HFF-Myc (cell line): ENCODE measurements around the gene WHRN.

Experiments used
- DNase-seq: peaks from one replicate; pipeline ENCODE4 v3.0.0-alpha.2; 2011; ENCODE audit warnings: low read depth; ENCODE audit errors: extremely low read depth
- H3K4me3 ChIP-seq: replicated peaks from 2 replicates; pipeline ENCODE4 v1.5.1; 2011; ENCODE audit warnings: low read depth, mild to moderate bottlenecking, control low read depth, low read length
- CTCF ChIP-seq: IDR thresholded peaks from 2 replicates; pipeline ENCODE4 v1.5.1; 2012; ENCODE audit warnings: mild to moderate bottlenecking, low read depth, low read length, control low read depth; ENCODE audit errors: missing control alignments

WHRN gene

GRCh38 chr9:114372921-114373448 lies 132.3 kb downstream of the WHRN start:
- no peak for TF ChIP-seq CTCF
- no peak overlapping the region for H3K4me3 ChIP-seq
- no peak for DNase-seq

- no peak for TF ChIP-seq CTCF
- no peak overlapping the region for H3K4me3 ChIP-seq
- no peak for DNase-seq
These were observed 133.0 kb downstream of the WHRN start for GRCh38 chr9:114371973-114372917.

DNA sequence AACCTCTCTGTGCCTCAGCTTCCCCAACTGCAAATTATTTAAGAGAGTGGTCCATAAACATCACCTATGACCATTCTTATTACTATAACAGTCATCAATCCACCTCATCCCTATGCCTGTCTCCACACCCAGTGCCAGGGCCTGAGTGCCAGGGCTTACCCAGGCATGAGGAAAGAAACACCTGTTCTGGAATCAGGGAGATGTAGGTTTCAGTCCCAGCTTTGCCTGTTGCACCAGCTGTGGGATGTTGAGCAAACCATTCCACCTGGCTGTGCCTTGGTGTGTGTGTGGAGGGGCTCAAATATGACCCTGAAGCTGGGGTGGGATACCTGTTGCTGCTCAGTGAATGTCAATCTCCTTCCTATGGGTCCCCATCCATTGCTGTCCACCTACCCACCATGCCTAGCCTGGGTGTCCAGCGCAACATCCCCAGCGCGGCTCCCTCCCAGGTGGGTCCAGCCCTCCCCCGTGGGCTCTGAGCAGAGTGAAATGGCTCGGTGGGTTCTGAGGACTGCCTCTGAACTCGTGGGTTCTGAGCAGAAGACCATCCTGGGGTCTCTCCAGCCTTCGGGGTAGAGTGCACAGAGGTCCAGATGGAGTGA lies 133.8 kb downstream of the WHRN start:
- TF ChIP-seq CTCF, result no peak
- no peak overlapping the region for H3K4me3 ChIP-seq
- no peak for DNase-seq

- no peak for DNase-seq
- no peak overlapping the region for H3K4me3 ChIP-seq
- TF ChIP-seq CTCF, result no peak
These were observed 134.3 kb downstream of the WHRN start for GRCh38 chr9:114370968-114371320.

DNA sequence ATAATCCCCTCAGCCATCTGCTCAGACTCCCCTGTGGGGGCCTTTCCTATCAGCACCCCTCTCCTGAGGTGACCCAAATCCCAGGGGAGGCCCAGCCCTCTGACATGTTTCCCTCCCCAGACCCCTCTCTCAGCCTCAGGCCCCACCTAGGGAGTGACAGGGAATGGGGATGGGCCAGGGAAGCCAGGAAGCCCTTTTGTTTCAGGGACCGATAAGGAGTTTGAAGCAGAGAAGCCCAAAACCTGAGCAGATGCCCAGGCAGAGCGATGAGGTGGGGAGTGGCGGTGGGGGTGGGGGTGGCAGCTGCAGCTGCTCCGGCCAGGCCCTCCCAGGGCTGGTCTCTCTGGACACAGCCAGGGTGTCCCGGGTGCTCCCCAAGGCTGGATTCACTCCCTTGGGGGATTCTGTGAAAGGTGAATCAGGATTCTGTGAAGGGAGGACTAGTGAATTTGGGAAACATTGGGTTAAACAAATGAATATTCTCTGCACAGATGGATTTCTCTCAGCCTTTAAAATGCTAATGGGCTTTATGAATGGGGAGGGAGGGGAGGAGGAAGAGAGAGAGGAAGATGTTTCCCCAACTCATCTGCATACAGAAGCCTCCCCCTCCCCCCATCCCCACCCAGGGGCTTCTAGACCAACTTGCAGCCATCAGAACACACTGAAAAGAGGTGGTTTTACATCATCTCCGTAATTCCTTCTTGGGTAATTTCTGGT lies 134.9 kb downstream of the WHRN start:
- no peak for TF ChIP-seq CTCF
- H3K4me3 ChIP-seq, result no peak overlapping the region
- DNase-seq, result no peak

DNA sequence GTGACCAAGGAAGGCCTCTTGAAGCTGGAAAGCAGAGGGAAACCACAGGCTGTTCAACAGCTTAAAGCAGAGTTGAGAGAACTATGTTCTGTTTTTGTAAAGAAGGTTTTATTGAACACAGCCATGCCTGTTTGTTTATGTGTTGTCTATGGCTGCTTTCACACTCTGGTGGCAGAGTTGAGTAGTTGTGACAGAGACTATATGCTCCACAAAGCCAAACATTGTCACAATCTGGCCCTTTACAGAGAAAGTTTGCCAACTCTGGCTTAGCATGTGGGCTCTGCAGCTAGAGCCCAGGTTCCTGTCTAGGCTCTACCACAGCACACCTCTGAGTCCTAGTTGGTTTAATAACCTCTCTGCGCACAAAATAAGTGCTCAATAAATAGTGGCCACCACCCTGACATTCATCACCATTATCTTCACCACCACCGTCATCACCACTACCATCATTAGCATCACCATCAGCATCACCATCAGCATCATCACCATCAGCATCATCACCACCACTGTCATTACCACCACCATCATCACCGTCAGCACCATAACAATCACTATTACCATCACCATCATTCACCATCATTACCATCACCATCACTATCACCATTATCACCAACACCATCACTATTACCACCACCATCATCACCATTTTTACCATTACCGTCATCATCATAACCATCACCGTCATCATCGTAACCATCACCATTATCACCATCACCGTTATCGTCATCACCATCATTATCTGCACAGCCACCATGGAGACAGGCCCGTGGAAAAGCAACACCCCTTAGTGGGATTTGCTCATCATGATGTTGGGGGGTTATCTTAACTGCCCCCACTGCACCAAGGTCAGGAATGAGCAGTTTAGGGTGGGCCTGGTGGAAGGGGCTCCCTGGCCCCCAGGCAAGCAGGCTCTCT lies 135.8 kb downstream of the WHRN start:
- no peak for DNase-seq
- TF ChIP-seq CTCF, result no peak
- H3K4me3 ChIP-seq, result no peak overlapping the region
